ENCODE measurements around the gene METAP1.

DNA sequence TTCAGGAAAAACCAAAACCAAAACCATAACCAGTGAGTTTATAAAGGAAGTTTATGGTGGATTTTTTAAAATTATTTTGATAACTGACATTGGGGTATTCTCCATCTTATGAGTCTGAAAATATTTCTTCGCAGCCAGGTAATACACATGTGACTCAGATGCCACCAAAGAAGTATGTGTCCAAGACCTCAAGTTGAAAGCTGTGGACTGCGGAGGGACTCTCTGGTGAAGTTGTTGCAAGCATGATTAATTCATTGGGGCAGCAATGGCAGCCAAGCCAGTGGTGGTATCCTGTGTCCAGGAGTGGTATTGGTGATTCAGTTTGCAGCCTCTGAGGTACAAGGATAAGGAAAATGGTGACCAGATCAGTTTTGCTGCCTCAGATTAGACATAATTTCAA, 107.1 kb downstream of the METAP1 start:
- no peak for TF ChIP-seq CTCF (conservative IDR thresholded peaks at IDR 0.05 in 1 of 2, IDR thresholded peaks at IDR 0.05 in 1 of 2; ENCODE audit: low read depth in 1 of 2, low read length in 2 of 2)
- TF ChIP-seq EZH2 (IDR thresholded peaks at IDR 0.05; ENCODE audit: low read length, missing control alignments), result no peak
